Activated CD8-positive, alpha-beta memory T cell treated with anti-CD3 and anti-CD28 coated beads for 24 hours (primary cell): ENCODE results near the gene UBE2R2.
"Not testable (repeated sequence)": the region's sequence is repeated elsewhere in the genome, so short reads cannot be mapped to it uniquely, and the experiment has no call there.

Experiments used
- DNase-seq: peaks from one replicate; pipeline ENCODE4 v3.0.0-alpha.2; 2020

UBE2R2 gene

GRCh38 chr9:33799928-33800704, 16.8 kb upstream of the UBE2R2 start:
- no peak for DNase-seq

GRCh38 chr9:33800886-33801285, 16.1 kb upstream of the UBE2R2 start:
- DNase-seq = no peak

- not testable (repeated sequence) for DNase-seq
Observed at GRCh38 chr9:33801943-33802500, 14.9 kb upstream of the UBE2R2 start.

GRCh38 chr9:33804196-33804595, 12.8 kb upstream of the UBE2R2 start:
- not testable (repeated sequence) for DNase-seq

- not testable (repeated sequence) for DNase-seq
Observed at GRCh38 chr9:33807156-33807555, 9.8 kb upstream of the UBE2R2 start.

- DNase-seq = not testable (repeated sequence)
Observed at GRCh38 chr9:33808979-33809322, 8.0 kb upstream of the UBE2R2 start.

GRCh38 chr9:33809506-33809905, 7.5 kb upstream of the UBE2R2 start:
- DNase-seq = no peak

- no peak for DNase-seq
Observed at GRCh38 chr9:33813712-33814641, 3.0 kb upstream of the UBE2R2 start.

- DNase-seq = no peak
Observed at GRCh38 chr9:33815781-33816180, 1.2 kb upstream of the UBE2R2 start.

- peak; percentile 82 for DNase-seq
Observed at GRCh38 chr9:33817327-33818166, 587 bp downstream of the UBE2R2 start.

GRCh38 chr9:33818167-33818846, 1.3 kb downstream of the UBE2R2 start:
- DNase-seq = peak; percentile 55

- DNase-seq = no peak
Observed at GRCh38 chr9:33818847-33819500, 2.0 kb downstream of the UBE2R2 start.

- DNase-seq = no peak
Observed at GRCh38 chr9:33820231-33820745, 3.3 kb downstream of the UBE2R2 start.

GRCh38 chr9:33823801-33824200, 6.8 kb downstream of the UBE2R2 start:
- no peak for DNase-seq

GRCh38 chr9:33827285-33827684, 10.3 kb downstream of the UBE2R2 start:
- DNase-seq = not testable (repeated sequence)

- DNase-seq = not testable (repeated sequence)
Observed at GRCh38 chr9:33829641-33830230, 12.8 kb downstream of the UBE2R2 start.

GRCh38 chr9:33835625-33836260, 18.8 kb downstream of the UBE2R2 start:
- DNase-seq = no peak

- not testable (repeated sequence) for DNase-seq
Observed at GRCh38 chr9:33836261-33836660, 19.3 kb downstream of the UBE2R2 start.

- no peak for DNase-seq
Observed at GRCh38 chr9:33837138-33837537, 20.2 kb downstream of the UBE2R2 start.

GRCh38 chr9:33840381-33840780, 23.4 kb downstream of the UBE2R2 start:
- DNase-seq = no peak
